ENCODE data around the gene ARHGAP42.

GRCh38 chr11:100892886-100893285 is 205.8 kb downstream of the ARHGAP42 start:
- TF ChIP-seq EZH2 (IDR thresholded peaks at IDR 0.05) = no peak
- no peak for TF ChIP-seq POLR2AphosphoS5 (IDR thresholded peaks at IDR 0.05; ENCODE audit: borderline replicate concordance, low read depth, low read length)

Data from SK-N-MC (cell line).